ENCODE data around the gene DIP2B.
"Not testable (repeated sequence)": the region's sequence is repeated elsewhere in the genome, so short reads cannot be mapped to it uniquely, and the experiment has no call there.

DIP2B gene

GRCh38 chr12:50519353-50519752 is 14.6 kb downstream of the DIP2B start:
- no peak for DNase-seq (ENCODE audit: low spot score)

GRCh38 chr12:50520416-50521207 is 15.8 kb downstream of the DIP2B start:
- DNase-seq (ENCODE audit: low spot score), result no peak

GRCh38 chr12:50521781-50522180 is 17.0 kb downstream of the DIP2B start:
- DNase-seq (ENCODE audit: low spot score), result not testable (repeated sequence)

GRCh38 chr12:50523772-50524171 is 19.0 kb downstream of the DIP2B start:
- DNase-seq (ENCODE audit: low spot score), result no peak

- no peak for DNase-seq (ENCODE audit: low spot score)
These were observed 19.8 kb downstream of the DIP2B start for GRCh38 chr12:50524621-50525020.

- DNase-seq (ENCODE audit: low spot score), result no peak
These were observed 20.6 kb downstream of the DIP2B start for GRCh38 chr12:50525422-50525821.

- DNase-seq (ENCODE audit: low spot score), result no peak
These were observed 22.6 kb downstream of the DIP2B start for GRCh38 chr12:50527359-50527726.

GRCh38 chr12:50528800-50529199 is 24.0 kb downstream of the DIP2B start:
- no peak for DNase-seq (ENCODE audit: low spot score)

- no peak for DNase-seq (ENCODE audit: low spot score)
These were observed 24.6 kb downstream of the DIP2B start for GRCh38 chr12:50529345-50529744.

- no peak for DNase-seq (ENCODE audit: low spot score)
These were observed 25.7 kb downstream of the DIP2B start for GRCh38 chr12:50530532-50530931.

GRCh38 chr12:50533203-50533584 is 28.4 kb downstream of the DIP2B start:
- DNase-seq (ENCODE audit: low spot score), result no peak

- peak; percentile 17 for DNase-seq (ENCODE audit: low spot score)
These were observed 29.2 kb downstream of the DIP2B start for GRCh38 chr12:50533971-50534370.

GRCh38 chr12:50536831-50537537 is 32.2 kb downstream of the DIP2B start:
- DNase-seq (ENCODE audit: low spot score), result no peak

- DNase-seq (ENCODE audit: low spot score), result peak; percentile 67
These were observed 32.7 kb downstream of the DIP2B start for GRCh38 chr12:50537538-50537919.

GRCh38 chr12:50538182-50538581 is 33.4 kb downstream of the DIP2B start:
- no peak for DNase-seq (ENCODE audit: low spot score)

GRCh38 chr12:50541139-50541538 is 36.4 kb downstream of the DIP2B start:
- DNase-seq (ENCODE audit: low spot score), result no peak

GRCh38 chr12:50542448-50542847 is 37.7 kb downstream of the DIP2B start:
- peak; percentile 9 for DNase-seq (ENCODE audit: low spot score)

- not testable (repeated sequence) for DNase-seq (ENCODE audit: low spot score)
These were observed 38.4 kb downstream of the DIP2B start for GRCh38 chr12:50543188-50543587.

GRCh38 chr12:50545213-50545612 is 40.4 kb downstream of the DIP2B start:
- no peak for DNase-seq (ENCODE audit: low spot score)

GRCh38 chr12:50545786-50546185 is 41.0 kb downstream of the DIP2B start:
- DNase-seq (ENCODE audit: low spot score), result no peak

- no peak for DNase-seq (ENCODE audit: low spot score)
These were observed 41.9 kb downstream of the DIP2B start for GRCh38 chr12:50546441-50547318.

GRCh38 chr12:50547742-50548141 is 43.0 kb downstream of the DIP2B start:
- no peak for DNase-seq (ENCODE audit: low spot score)

- DNase-seq (ENCODE audit: low spot score), result no peak
These were observed 45.1 kb downstream of the DIP2B start for GRCh38 chr12:50549885-50550284.
